NOMO-1 treated with dmso at 0.1 percent for 144 hours (cell line): Measurements from ENCODE around the gene SLC24A4.

Source experiments
- DNase-seq: peaks from one replicate; lab custom pipeline; 2025; ENCODE audit not compliant: unreplicated experiment; lab: John Stamatoyannopoulos, UW

Gene SLC24A4

DNA sequence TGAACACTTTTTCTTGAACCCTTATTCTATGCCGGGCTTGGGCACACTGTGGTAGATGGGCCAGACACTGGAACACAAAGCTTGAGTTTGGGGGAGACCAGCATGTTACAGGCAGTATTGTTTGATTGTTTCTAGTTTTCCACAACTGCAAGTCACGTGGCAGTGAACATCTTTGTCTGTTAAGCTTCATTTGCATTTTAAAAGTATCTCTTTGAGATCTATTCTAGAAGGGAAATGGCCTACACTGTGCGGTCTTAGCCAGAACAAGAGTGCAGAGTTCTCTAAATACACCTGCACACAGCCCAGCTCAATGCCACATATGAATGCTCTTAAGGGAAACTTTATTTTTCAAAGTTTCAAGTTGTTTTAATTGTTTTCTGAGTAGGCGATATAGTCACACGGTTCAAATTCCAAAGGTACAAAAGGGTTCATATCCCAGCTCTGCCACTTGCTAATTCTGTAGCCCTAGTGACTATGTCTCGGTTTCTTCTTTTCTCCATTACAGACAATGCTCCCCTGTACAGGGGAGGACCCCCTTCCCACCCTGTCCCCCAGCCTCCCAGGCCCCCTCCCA, 215.5 kb downstream of the SLC24A4 start:
- DNase-seq, result no peak

DNA sequence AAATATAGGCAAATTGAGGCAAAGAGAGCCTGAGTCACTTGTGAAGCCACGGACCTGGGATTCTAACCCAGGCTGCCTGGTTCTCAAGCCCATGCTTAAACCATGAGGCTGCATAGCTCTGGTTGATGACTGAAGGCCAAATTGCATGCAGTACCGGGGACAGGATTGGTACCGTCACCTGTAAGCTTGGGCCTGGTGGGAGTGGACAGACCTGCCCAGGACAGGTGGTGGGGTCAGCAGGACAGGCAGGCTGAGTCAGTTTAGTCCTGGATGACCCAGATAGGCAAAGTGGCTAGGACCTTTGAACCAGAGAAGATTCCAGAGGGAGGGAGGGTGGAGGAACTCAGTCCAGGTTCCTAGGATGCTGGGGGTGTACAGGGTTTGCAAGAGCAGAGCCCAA, 216.5 kb downstream of the SLC24A4 start:
- DNase-seq, result no peak

DNA sequence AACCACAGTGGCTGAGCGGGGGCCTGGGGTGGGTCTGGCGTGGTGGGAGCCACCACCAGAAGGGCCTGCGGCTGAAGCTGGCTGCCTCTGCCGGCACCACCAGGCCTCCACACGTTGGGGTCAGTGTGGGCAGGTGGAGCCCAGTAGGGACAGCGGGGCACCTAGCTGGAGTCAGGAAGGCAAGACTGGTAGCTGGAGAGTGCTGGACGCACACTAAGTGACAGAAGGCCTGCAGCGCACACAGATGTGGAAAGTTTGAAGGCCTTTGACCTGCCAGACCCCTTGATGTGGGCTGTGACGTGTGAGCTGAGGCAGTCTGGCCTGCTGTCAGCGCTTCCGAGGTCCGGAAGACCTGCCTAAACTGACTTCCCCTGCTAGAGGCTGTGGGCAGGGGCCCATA, 216.9 kb downstream of the SLC24A4 start:
- no peak for DNase-seq

DNA sequence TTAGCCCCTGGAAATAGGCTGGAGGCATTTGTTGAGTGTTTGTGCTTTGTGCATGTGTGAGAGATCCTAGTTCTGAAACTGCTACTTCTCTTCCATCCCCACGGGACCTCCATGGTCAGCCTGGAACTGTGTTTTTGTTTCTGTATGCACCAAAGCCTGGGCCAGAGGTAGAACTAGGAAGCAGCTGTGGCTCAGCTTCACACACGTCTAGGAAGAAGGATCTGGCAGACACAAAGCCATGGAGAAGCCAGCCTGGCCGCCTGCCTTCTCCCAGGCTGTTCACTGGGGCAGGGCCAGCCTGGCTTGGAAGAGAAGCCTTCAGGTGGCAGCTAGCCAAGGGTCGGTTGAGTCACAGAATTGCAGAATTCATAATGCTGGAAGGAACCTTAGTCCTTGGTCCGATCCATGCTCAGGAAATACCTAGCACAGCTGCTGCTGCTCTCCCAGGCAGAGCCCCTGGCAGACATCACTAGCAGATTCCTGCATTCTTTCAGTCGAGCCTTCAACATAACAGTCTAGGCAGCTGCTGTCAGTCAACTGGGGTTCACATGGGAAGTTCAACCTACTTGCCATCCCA, 217.6 kb downstream of the SLC24A4 start:
- DNase-seq, result no peak

DNA sequence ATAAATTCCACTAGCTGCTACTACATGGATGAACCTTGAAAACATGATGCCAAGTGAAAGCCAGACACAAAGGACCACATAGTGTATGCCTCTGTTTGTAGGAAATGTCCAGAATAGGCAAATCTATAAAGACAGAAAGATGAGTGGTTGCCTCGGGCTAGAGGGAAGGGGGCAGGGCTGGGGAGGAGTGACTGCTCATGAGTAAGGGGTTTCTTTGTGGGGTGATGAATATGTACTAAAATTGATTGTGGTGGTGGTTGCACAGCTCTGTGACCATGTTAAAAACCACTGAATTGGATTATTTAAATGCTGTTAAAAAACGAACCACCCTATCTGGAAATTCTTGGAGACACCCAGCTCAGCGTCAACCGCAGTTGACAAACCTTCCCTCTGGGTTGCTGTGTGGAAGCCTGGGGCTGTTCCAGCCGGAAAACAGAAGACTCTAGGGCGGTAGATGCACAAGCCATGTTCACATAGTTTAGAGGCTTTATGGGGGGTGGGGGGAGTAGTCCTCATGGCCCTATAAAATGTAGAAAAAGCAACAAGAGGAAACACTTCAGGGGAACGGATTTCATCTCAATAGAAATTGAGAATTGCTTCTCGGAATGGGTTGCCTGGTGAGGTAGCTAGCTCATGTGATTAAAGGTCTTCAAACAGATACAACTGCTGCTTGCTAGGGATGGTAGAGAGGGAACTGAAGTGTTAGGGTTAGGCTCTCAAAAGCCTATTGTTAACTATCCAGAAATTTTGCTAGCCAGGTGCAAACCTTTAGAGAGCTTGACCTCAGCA, 220.0 kb downstream of the SLC24A4 start:
- DNase-seq, result no peak

DNA sequence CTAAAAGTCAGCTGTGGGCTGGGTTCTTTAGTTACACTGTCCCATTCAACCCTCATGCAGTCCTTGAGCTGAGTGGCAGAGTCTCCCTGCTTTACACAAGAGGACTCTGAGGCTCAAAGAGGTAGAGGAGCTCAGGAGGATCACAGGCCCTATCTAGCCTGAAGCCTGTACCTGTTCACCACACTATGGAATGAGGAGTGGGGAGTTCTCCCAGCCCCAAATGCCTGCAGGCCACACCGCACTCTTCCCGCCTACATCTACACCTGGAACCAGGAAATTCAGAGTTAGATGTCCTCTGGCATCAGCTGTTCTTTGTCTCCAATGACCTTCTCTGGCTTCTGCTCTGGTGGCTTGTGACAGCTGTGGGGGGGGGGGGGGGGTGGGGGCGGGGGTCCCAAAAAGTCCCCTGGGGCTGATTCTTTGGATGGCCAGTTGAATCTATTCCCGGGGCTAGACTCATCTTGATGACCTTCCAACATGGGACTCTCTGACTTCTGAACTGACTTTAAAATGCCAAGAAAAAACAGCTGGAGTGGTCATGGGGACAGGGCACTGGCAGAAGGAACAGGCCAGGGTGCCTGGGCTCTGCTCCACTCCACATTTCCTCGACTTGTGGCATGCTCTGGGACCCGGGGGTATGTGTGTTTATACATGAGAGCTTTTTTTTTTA, 221.2 kb downstream of the SLC24A4 start:
- DNase-seq, result no peak

DNA sequence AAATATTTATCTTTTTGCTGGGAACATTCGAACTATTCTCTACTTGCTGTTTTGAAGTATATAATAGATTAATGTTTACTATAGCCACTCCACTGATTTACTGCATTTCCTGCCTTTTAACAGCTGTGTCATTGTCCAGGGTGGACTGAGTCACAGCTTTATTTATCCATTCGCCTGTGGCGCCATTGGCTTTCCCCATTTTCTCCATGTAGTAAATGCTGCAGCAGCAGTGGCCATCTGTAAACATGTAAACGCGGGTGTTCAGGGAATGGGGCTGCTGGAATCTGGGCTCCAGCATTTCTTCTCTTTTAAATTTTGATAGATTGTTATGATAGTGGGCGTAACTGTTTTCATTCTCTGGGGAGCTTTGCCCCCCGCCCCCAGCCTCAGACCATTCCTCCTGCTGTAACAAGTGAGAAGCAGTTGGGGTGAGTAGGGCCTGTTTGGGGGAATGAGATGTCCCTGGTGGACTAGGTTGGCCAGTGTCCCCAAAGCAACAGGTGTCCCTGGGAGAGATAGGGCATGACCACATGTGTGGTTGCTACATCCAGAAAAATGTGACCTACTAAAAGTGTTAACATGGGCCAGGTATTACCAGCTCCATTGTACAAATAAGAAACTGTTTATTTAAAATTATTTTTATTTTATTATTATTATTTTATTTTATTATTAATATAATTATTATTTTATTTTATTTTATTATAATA, 223.5 kb downstream of the SLC24A4 start:
- no peak for DNase-seq

DNA sequence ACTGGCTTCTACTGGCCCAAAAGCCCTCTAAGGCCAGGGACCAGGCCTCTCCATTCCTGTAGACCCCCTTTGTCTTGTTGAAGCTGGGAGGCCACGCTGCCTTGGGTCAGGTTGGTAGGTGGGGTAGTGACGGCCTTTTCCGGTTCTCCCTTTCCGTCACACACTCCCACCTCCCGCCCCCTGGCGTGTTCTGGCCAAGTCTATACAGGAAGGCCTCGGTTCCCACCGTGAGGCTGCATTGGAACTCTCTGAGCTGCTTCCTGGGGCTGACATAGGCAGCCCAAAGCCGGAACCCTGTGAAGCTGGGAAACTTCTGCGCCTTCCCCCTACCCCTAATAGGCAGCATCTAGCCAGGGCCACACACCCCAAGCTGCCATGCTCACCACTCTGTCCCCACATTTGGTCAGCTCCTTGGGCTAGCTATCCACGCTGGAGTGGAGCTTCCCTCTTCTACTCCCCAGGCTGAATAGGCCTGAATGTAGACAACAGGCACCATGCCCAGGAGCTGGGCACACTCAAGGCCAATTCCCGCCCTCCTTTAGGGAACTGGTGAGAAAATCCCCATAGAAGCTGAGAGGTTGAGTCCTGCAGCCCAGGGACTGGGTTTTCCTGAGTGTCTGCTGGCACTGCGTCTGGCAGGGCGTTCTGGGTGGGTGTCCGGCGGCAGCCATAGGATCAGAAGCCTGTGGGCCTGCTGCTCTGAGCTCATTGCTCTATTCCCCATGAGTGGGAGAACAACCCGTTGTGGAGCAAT, 226.3 kb downstream of the SLC24A4 start:
- DNase-seq, result no peak

DNA sequence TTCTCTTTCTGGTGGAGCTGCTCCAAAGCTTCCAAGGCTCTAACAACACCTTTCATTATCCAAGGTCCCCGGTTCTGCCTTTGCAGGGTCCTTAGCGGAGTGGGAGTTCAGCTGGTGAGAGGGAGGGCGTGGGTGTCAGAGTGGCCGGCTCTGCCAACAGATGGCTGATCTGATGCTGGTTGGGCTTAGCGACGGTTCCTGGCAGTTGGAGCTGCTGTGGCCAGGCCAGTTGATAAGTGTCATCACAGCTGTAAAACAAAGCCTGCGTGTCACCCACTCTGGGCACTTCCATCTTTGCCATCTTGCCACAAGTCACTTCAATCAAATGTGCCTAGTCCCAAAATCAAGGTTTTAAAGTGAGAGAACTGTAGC, 226.9 kb downstream of the SLC24A4 start:
- no peak for DNase-seq
